ENCODE data around the gene SDK1.

GRCh38 chr7:4119848-4120247 lies 818.8 kb downstream of the SDK1 start:
- TF ChIP-seq CTCF (IDR thresholded peaks at IDR 0.05): no peak
- TF ChIP-seq EP300 (IDR thresholded peaks at IDR 0.05): no peak
- TF ChIP-seq POLR2AphosphoS5 (IDR thresholded peaks at IDR 0.05): no peak
